Lower leg skin (tissue), 4 donors: Measurements from ENCODE around the gene CCND1. TPM values are rescaled to one million over a fixed set of nuclear protein-coding genes. Genes with fewer than 3 reads are reported as not detected.

Source experiments
- DNase-seq, 2 donors: peaks; one replicate each; pipeline ENCODE4 v3.0.0-alpha.2; 2019; ENCODE audit warnings: low spot score in 2 of 2
- H3K4me3 ChIP-seq: fragments of 200-600 bp; sonication (generic); 2 replicates; pipeline ENCODE4 v1.5.1; 2017; ENCODE audit warnings: mild to moderate bottlenecking, low read depth; ENCODE audit not compliant: poor library complexity, severe bottlenecking
- CTCF ChIP-seq, 3 donors: fragments of 450-650 bp; IDR thresholded peaks; one replicate each; pipeline ENCODE4 v1.5.1; 2016; ENCODE audit warnings: antibody characterized with exemption in 3 of 3, mild to moderate bottlenecking in 3 of 3, moderate library complexity in 2 of 3
- POLR2A ChIP-seq, 2 donors: fragments of 450-650 bp; IDR thresholded peaks; one replicate each; pipeline ENCODE4 v1.6.1; 2016 to 2017; ENCODE audit warnings: antibody characterized with exemption in 2 of 2, mild to moderate bottlenecking in 1 of 2, moderate library complexity in 1 of 2
- WGBS, 2 donors: methylation state at CpG; one replicate each; pipeline ENCODE4 v1.1.5; 2018; 5-methylcytosine and 5-hydroxymethylcytosine counted together
- intact Hi-C: fragments of 100-400 bp; cut with DNase I; formaldehyde crosslinking; loops from one replicate; pipeline ENCODE4 v1.15.0; 2023; ENCODE audit warnings: low total_unique reads
- total RNA-seq, 4 donors: library from RNA; depleted of rRNA; stranded (reverse); fragments of >200 nt; gene quantifications; one replicate each; pipeline ENCODE4 v1.1.0, GENCODE V29; 2016

CCND1 gene
- total RNA-seq, 4 donors from 2014 or later, result 194 to 370 (median 229) TPM

DNA sequence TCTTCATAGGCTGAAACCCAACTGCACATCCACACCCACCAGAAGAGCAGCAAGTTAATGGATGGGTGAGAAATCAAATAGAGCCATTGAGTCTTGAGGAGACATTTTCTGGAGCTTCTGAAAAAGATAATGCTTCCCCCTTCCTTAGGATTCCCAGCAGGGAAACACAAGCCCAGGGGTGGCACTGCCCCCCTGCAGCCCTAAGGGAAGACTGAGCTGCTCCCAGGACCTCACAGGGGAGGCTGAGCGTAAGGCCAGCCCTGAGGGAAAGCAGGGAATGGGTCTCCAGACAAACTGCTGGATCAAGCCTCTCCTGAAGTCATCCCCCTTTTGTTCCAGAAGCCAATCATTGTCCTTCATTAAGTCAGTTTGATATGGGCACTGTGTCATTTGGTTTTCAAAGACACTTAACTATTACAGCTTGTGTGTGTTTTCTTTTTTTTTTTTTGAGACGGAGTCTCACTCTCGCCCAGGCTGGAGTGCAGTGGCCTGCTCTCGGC, 19.1 kb downstream of the CCND1 start:
- no peak for DNase-seq
- H3K4me3 ChIP-seq, result no peak overlapping the region
- TF ChIP-seq POLR2A (IDR thresholded peaks at IDR 0.05) (no peak), CTCF (IDR thresholded peaks at IDR 0.05) (no peak)
- WGBS, 2 donors, result 93% methylated on average over 4 of the region's 4 CpGs
- intact Hi-C loops, result no loop called here

DNA sequence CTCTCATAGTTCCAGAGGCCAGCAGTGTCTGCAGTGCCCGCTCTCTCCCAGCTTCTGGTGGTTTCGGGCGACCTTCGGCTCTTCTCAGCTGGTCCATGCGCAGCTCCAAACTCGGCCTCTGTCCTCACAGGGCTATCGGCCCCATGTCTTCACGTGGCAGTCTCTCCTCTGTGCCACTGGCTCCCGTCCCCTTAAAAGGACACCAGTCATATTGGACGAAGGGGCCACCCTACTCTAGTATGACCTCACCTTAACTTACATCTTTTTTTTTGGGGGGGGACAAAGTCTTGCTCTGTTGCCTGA, 20.4 kb downstream of the CCND1 start:
- H3K4me3 ChIP-seq, result no peak overlapping the region
- intact Hi-C loops, result no loop called here
- DNase-seq, result no peak
- TF ChIP-seq POLR2A (IDR thresholded peaks at IDR 0.05) (no peak), CTCF (IDR thresholded peaks at IDR 0.05) (no peak)
- WGBS, 2 donors, result 72 to 80% methylated on average over 10 of the region's 10 CpGs

DNA sequence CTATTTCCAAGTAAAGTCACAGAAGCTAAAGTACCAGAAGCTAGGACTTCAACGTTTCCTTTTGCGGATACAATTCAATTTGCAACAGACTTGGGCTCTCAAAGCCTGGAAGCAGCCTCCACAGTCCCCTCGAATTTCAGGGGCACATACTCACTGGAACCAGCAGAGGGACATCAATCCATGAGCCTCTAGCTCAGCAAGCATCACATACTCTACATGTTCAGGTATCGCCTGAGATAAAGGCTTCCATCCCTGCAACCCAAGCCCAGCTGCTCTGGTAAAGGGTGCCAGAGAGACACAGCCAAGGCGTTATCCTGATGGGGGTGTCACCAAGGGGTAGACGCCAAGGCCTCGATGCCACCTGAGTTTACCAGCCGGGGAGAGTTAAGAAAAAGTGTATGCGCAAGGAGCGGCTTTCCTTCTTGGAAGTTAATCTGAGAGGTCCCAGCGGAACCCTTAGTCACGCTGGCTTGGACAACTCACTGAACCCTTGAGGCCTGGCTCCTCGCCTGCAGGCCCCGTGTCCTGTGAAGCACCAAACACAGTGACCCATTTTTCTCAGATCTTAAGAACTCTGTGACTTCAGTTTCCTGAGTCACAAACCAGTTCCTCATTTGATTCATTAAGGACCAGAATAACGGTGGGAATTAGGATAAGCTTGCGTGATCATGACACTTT, 21.2 kb downstream of the CCND1 start:
- 69 to 81% methylated on average over 15 of the region's 16 CpGs for WGBS, 2 donors
- H3K4me3 ChIP-seq, result no peak overlapping the region
- intact Hi-C loops, result no loop called here
- no peak for TF ChIP-seq CTCF (IDR thresholded peaks at IDR 0.05)
- TF ChIP-seq POLR2A (IDR thresholded peaks at IDR 0.05), result no peak
- no peak for DNase-seq

DNA sequence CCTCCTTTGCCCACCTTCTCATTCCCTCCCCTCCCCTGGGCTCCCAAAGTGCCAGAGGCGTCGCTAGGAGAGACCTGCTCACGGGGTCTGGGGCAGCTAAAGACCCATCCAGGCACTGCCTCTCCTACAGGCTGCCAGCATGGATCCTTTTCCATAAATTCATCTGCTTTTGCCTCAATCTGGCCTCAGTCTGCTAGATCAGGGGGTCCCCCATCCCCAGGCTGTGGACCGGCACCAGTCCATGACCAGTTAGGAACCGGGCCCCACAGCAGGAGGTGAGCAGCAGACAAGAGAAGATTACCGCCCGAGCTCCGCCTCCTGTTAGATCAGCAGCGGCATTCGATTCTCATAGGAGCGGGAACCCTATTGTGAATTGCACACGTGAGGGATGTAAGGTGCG, 21.9 kb downstream of the CCND1 start:
- WGBS, 2 donors, result 90 to 96% methylated on average over 12 to 13 of the region's 13 CpGs
- no peak for DNase-seq
- intact Hi-C loops, result no loop called here
- no peak for TF ChIP-seq CTCF (IDR thresholded peaks at IDR 0.05)
- no peak for TF ChIP-seq POLR2A (IDR thresholded peaks at IDR 0.05)
- H3K4me3 ChIP-seq, result no peak overlapping the region

- intact Hi-C loops, result no loop called here
- no peak for TF ChIP-seq POLR2A (IDR thresholded peaks at IDR 0.05)
- TF ChIP-seq CTCF (IDR thresholded peaks at IDR 0.05), result no peak
- DNase-seq, result no peak
- 88 to 90% methylated on average over 6 of the region's 6 CpGs for WGBS, 2 donors
- no peak overlapping the region for H3K4me3 ChIP-seq
These were observed 22.4 kb downstream of the CCND1 start for GRCh38 chr11:69663326-69663725.
